ENCODE results near the gene ANXA11.

DNA sequence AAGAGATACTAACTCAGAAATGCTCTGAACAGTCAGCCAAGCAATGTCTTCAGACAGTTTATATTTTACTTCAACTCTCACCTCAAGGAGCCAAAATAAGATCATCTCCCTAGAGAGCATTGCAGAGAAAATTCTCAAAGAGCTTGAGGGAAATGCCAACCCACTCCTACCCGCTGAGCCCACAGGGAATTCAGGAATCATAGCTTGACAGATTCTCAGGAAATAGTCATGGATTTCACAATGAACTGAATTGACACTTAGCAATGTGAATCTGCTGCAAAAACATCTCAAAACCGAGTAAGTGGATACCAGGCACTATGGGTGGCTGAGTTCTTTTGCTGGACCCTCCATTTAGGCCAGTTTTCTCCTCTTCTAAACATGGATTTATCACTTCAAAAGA lies 82.6 kb downstream of the ANXA11 start:
- TF ChIP-seq POLR2A (IDR thresholded peaks at IDR 0.05; ENCODE audit: low read length) (no peak), GATA1 (IDR thresholded peaks at IDR 0.05; ENCODE audit: low read depth, low read length) (no peak)
